ENCODE results near the gene TBC1D4. TPM values are rescaled to one million over a fixed set of nuclear protein-coding genes. Genes with fewer than 3 reads are reported as not detected.

Gene TBC1D4
- total RNA-seq, 1 donor from 2014 or later: 4.8 TPM

- TF ChIP-seq CTCF (IDR thresholded peaks at IDR 0.05; ENCODE audit: partially characterized antibody, unreplicated experiment): no peak
- Mint-ChIP-seq H3K4me1 (ENCODE audit: low read depth, unreplicated experiment) (peaks cover 9% of the 10 kb centered on the region), H3K36me3 (ENCODE audit: unreplicated experiment) (no peaks in the 10 kb centered on the region), H3K4me3 (ENCODE audit: unreplicated experiment) (no peak overlapping the region), H3K27me3 (ENCODE audit: unreplicated experiment) (peaks cover 1% of the 10 kb centered on the region), H3K27ac (ENCODE audit: unreplicated experiment) (no peak overlapping the region), H3K9me3 (ENCODE audit: unreplicated experiment) (peaks cover 2% of the 10 kb centered on the region)
- DNase-seq: no peak
Measured at GRCh38 chr13:75418997-75419396, 63.0 kb downstream of the TBC1D4 start.

GRCh38 chr13:75418186-75418843 is 63.7 kb downstream of the TBC1D4 start:
- Mint-ChIP-seq H3K4me1 (ENCODE audit: low read depth, unreplicated experiment) (peaks cover 9% of the 10 kb centered on the region), H3K27ac (ENCODE audit: unreplicated experiment) (no peak overlapping the region), H3K27me3 (ENCODE audit: unreplicated experiment) (peaks cover 1% of the 10 kb centered on the region), H3K4me3 (ENCODE audit: unreplicated experiment) (no peak overlapping the region), H3K36me3 (ENCODE audit: unreplicated experiment) (no peaks in the 10 kb centered on the region), H3K9me3 (ENCODE audit: unreplicated experiment) (peaks cover 2% of the 10 kb centered on the region)
- no peak for TF ChIP-seq CTCF (IDR thresholded peaks at IDR 0.05; ENCODE audit: partially characterized antibody, unreplicated experiment)
- no peak for DNase-seq

- no peak for TF ChIP-seq CTCF (IDR thresholded peaks at IDR 0.05; ENCODE audit: partially characterized antibody, unreplicated experiment)
- H3K4me3 Mint-ChIP-seq (ENCODE audit: unreplicated experiment): no peak overlapping the region
- H3K9me3 Mint-ChIP-seq (ENCODE audit: unreplicated experiment): peaks cover 2% of the 10 kb centered on the region
- H3K27me3 Mint-ChIP-seq (ENCODE audit: unreplicated experiment): peaks cover 4% of the 10 kb centered on the region
- H3K36me3 Mint-ChIP-seq (ENCODE audit: unreplicated experiment): no peaks in the 10 kb centered on the region
- no peak for DNase-seq
- H3K4me1 Mint-ChIP-seq (ENCODE audit: low read depth, unreplicated experiment): peaks cover 11% of the 10 kb centered on the region
- H3K27ac Mint-ChIP-seq (ENCODE audit: unreplicated experiment): no peak overlapping the region
Measured at GRCh38 chr13:75417656-75418055, 64.3 kb downstream of the TBC1D4 start.

- no peak overlapping the region for H3K4me3 Mint-ChIP-seq (ENCODE audit: unreplicated experiment)
Measured at GRCh38 chr13:75417012-75417384, 65.0 kb downstream of the TBC1D4 start.

More at GRCh38 chr13:75417012-75417384, 65.0 kb downstream of the TBC1D4 start:
- Mint-ChIP-seq H3K4me1 (ENCODE audit: low read depth, unreplicated experiment) (peaks cover 13% of the 10 kb centered on the region), H3K27ac (ENCODE audit: unreplicated experiment) (no peak overlapping the region), H3K27me3 (ENCODE audit: unreplicated experiment) (peaks cover 4% of the 10 kb centered on the region), H3K9me3 (ENCODE audit: unreplicated experiment) (peaks cover 2% of the 10 kb centered on the region), H3K36me3 (ENCODE audit: unreplicated experiment) (no peaks in the 10 kb centered on the region)
- TF ChIP-seq CTCF (IDR thresholded peaks at IDR 0.05; ENCODE audit: partially characterized antibody, unreplicated experiment): no peak
- no peak for DNase-seq

Measured in glutamatergic neuron (in vitro differentiated cells).